GM18499 (cell line): Measurements from ENCODE around the gene TPCN2.
"Not testable (repeated sequence)": the region's sequence is repeated elsewhere in the genome, so short reads cannot be mapped to it uniquely, and the experiment has no call there.

Experiments
- ATAC-seq: cut with Tn5 transposase; IDR thresholded peaks from one replicate; pipeline ENCODE4 v1.9.1; 2021; ENCODE audit warnings: moderate number of reproducible peaks; ENCODE audit not compliant: insufficient read depth, unreplicated experiment

Gene TPCN2

GRCh38 chr11:69121621-69122325 lies 73.0 kb downstream of the TPCN2 start:
- no peak for ATAC-seq

- ATAC-seq: no peak
These were observed 73.5 kb downstream of the TPCN2 start for GRCh38 chr11:69122326-69122629.

GRCh38 chr11:69122630-69123431 lies 74.1 kb downstream of the TPCN2 start:
- ATAC-seq: no peak

GRCh38 chr11:69123593-69124545 lies 75.1 kb downstream of the TPCN2 start:
- ATAC-seq: no peak

- no peak for ATAC-seq
These were observed 77.1 kb downstream of the TPCN2 start for GRCh38 chr11:69125861-69126260.

GRCh38 chr11:69126286-69126685 lies 77.6 kb downstream of the TPCN2 start:
- no peak for ATAC-seq

GRCh38 chr11:69127081-69127850 lies 78.5 kb downstream of the TPCN2 start:
- ATAC-seq: no peak

- ATAC-seq: no peak
These were observed 79.2 kb downstream of the TPCN2 start for GRCh38 chr11:69127884-69128283.

GRCh38 chr11:69129053-69129452 lies 80.3 kb downstream of the TPCN2 start:
- no peak for ATAC-seq

GRCh38 chr11:69129647-69130046 lies 80.9 kb downstream of the TPCN2 start:
- ATAC-seq: no peak

- no peak for ATAC-seq
These were observed 81.9 kb downstream of the TPCN2 start for GRCh38 chr11:69130654-69131053.

GRCh38 chr11:69131121-69131566 lies 82.4 kb downstream of the TPCN2 start:
- ATAC-seq: no peak

- ATAC-seq: no peak
These were observed 83.0 kb downstream of the TPCN2 start for GRCh38 chr11:69131644-69132300.

GRCh38 chr11:69132301-69132670 lies 83.6 kb downstream of the TPCN2 start:
- ATAC-seq: no peak

- ATAC-seq: no peak
These were observed 84.5 kb downstream of the TPCN2 start for GRCh38 chr11:69133251-69133650.

- not testable (repeated sequence) for ATAC-seq
These were observed 85.5 kb downstream of the TPCN2 start for GRCh38 chr11:69134182-69134581.

GRCh38 chr11:69134957-69135356 lies 86.2 kb downstream of the TPCN2 start:
- ATAC-seq: no peak

GRCh38 chr11:69135420-69136363 lies 87.0 kb downstream of the TPCN2 start:
- no peak for ATAC-seq
